ENCODE data around the gene PLXDC2.

PLXDC2 gene

DNA sequence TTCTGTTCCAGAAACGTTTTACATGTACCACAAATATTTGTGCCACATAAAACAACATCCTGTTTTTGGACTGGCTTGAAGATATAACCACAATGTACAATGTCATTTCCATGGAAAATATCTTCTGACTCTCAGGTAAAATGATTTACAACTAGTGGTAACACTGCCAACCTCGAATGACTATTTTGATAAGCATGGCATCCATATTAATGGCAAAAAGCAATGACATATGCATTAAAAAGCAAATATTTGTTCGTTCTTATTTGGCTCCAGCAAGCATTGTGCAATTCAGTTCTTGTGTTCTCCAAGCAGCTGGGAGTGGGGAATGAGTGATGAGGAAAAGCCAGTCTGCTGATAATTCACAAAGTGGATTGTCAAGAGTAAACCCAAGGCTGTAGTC lies 289.0 kb downstream of the PLXDC2 start:
- TF ChIP-seq, protein P1, sequence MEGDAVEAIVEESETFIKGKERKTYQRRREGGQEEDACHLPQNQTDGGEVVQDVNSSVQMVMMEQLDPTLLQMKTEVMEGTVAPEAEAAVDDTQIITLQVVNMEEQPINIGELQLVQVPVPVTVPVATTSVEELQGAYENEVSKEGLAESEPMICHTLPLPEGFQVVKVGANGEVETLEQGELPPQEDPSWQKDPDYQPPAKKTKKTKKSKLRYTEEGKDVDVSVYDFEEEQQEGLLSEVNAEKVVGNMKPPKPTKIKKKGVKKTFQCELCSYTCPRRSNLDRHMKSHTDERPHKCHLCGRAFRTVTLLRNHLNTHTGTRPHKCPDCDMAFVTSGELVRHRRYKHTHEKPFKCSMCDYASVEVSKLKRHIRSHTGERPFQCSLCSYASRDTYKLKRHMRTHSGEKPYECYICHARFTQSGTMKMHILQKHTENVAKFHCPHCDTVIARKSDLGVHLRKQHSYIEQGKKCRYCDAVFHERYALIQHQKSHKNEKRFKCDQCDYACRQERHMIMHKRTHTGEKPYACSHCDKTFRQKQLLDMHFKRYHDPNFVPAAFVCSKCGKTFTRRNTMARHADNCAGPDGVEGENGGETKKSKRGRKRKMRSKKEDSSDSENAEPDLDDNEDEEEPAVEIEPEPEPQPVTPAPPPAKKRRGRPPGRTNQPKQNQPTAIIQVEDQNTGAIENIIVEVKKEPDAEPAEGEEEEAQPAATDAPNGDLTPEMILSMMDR (IDR thresholded peaks at IDR 0.05; ENCODE audit: borderline replicate concordance, insufficient read depth, low read depth, low read length) = no peak
- H3K4me3 ChIP-seq (ENCODE audit: low read depth, low read length) = no peak overlapping the region

DNA sequence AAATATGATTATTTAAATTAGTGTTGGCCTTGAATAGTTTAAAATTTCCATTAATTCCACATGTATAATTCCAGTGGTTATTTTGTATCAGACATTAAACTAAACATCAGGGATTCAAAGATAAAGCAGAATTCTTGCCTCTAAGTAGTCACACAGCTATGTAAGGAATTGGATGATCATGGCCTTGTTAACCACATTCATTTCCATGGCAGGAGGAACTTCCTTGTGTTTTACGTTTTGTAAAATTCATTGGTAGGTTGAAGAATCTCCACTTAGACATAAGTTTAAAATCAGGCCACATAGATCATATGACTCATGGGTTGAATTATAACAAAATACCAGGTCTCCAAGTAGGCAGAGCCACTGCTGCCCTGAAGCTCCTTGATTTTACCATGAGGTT lies 289.7 kb downstream of the PLXDC2 start:
- TF ChIP-seq, protein P1 (IDR thresholded peaks at IDR 0.05; ENCODE audit: borderline replicate concordance, insufficient read depth, low read depth, low read length) = no peak
- no peak overlapping the region for H3K4me3 ChIP-seq (ENCODE audit: low read depth, low read length)

DNA sequence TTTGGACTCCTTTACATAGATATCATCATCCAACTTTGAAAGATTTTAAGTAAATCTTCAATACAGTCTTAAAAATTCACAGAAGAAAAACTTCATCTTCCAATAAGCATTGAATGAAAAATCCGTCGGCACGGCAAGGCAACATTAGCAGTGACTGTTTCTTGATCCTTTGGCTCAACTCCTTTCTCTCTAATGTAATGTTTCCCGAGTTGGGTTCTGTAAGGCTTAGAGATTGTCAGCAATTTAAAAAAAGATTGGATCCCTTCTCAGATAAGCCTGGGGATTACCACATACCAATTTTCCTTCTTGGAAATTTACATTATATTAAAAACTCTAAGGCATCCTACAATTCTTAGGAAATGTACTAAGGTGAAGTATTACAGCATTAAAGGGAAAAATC lies 291.8 kb downstream of the PLXDC2 start:
- H3K4me3 ChIP-seq (ENCODE audit: low read depth, low read length) = no peak overlapping the region
- TF ChIP-seq, protein P1 (IDR thresholded peaks at IDR 0.05; ENCODE audit: borderline replicate concordance, insufficient read depth, low read depth, low read length) = no peak

DNA sequence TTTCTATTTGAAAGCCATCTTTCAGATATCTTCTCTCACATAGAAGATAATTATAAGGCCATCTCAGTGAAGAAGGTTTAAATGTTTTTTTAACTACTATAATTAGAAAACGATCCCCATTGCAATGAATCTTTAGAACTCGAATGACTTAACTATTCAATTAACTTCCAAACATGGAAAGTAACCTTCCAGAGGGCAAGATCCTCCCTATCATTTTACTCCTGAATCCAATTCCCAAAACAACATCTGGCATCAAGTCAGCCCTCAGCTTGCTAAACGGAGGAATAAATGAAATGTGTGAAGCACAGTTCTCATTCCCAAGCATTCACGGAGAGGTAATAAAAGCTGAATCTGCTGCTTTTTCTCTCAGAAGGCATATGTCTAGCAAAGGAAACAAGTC lies 293.4 kb downstream of the PLXDC2 start:
- no peak overlapping the region for H3K4me3 ChIP-seq (ENCODE audit: low read depth, low read length)
- TF ChIP-seq, protein P1 (IDR thresholded peaks at IDR 0.05; ENCODE audit: borderline replicate concordance, insufficient read depth, low read depth, low read length) = no peak

DNA sequence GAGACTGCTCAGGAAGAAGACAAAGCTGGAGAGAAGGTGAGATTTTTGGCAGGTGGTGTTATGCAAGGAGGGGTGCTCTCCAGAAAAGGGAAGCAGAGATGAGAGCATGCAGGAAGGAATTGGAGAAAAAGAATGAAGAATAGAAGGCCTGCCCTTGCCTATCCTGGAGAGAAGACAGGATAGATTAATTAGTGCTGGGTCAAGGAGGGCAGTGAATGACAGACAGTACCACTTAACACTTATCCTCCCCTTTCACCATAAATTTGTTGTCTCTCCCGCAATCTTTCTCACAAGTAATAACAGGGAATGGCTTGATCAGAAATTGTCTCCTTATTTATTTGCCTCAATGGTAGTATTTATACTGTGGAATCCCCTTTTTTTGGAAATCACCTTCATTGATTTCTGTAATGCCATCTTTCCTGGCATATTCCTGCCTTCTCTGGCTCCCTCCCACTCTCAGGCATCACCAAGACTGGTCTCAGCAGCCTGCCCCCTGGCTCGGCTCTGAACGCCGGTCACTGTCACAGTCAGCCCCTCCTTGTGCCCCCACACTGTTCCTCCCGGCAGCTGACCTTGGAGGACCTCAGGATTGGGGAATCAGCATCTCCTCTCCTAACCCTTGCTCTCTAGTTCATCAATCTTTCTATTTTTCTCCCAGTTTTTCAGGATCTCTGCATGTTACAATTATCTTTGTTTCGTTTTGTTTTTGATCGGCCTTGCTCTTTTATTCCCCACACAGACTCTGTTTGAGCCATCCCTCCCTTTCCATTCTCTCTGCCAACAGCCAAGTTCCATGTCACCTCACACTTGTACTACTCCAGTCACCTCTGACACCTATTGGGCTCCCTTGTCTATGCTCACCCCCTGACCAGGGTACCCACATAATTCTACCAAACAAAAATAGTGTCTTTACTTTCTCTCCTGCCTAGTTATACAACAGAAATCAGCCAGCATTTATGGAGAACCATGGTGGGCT lies 294.2 kb downstream of the PLXDC2 start:
- TF ChIP-seq, protein P1 (IDR thresholded peaks at IDR 0.05; ENCODE audit: borderline replicate concordance, insufficient read depth, low read depth, low read length) = no peak
- no peak overlapping the region for H3K4me3 ChIP-seq (ENCODE audit: low read depth, low read length)

DNA sequence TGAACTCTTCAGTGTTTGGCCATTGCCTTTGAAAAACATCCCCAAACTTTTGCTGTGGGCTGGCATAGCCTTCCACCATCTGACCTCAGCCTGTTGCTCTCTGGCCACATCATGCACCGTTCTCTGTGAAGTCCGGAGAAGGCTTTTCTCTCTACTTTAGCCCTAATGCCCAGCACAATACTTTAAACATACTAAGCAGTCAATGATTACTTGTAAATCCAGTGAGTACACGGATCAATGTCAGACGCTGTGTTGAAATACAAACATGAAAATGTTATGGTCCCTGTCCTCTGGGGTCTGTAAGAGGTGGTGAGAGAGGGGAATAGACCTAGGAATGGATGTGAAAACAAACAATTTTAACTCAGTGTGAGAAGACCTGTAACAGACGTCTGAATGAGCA lies 297.9 kb downstream of the PLXDC2 start:
- TF ChIP-seq, protein P1 (IDR thresholded peaks at IDR 0.05; ENCODE audit: borderline replicate concordance, insufficient read depth, low read depth, low read length) = no peak
- H3K4me3 ChIP-seq (ENCODE audit: low read depth, low read length) = no peak overlapping the region

DNA sequence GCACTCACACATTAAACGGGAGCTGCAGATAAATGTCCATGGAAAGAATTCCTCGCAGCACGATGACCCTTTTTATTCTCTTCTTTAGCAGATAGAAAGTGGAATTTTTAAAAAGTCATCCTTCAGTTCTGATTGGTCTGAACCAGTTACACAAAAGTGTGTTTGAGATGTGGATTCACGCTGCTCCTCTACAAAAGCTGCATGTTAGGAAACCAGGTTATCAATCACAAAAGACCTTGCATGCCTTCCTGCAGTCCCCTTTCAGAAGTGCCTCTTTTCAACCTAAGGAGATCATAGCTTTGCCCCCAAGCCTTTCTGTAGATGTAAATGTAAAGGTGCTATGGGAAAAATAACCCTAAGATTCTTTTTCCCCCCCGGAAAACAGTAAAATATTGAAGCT lies 299.7 kb downstream of the PLXDC2 start:
- TF ChIP-seq, protein P1 (IDR thresholded peaks at IDR 0.05; ENCODE audit: borderline replicate concordance, insufficient read depth, low read depth, low read length) = no peak
- no peak overlapping the region for H3K4me3 ChIP-seq (ENCODE audit: low read depth, low read length)

All from GM12875 (cell line).